Endothelial cell (in vitro differentiated cells): ENCODE data around the gene AMBP. TPM values are rescaled to one million over a fixed set of nuclear protein-coding genes. Genes with fewer than 3 reads are reported as not detected.

Experiments
- DNase-seq: peaks from one replicate; pipeline ENCODE4 v3.0.0; 2021; ENCODE audit warnings: low spot score
- H3K27ac Mint-ChIP-seq: one replicate; pipeline ENCODE4 v1.8.0; 2021; ENCODE audit warnings: mixed read lengths, inconsistent platforms; ENCODE audit not compliant: unreplicated experiment
- H3K27me3 Mint-ChIP-seq: one replicate; pipeline ENCODE4 v1.8.0; 2021; ENCODE audit warnings: mild to moderate bottlenecking, moderate library complexity, mixed read lengths, inconsistent platforms; ENCODE audit not compliant: unreplicated experiment
- H3K36me3 Mint-ChIP-seq: one replicate; pipeline ENCODE4 v1.8.0; 2021; ENCODE audit warnings: mild to moderate bottlenecking, low read depth, mixed read lengths, inconsistent platforms; ENCODE audit not compliant: unreplicated experiment
- H3K4me1 Mint-ChIP-seq: one replicate; pipeline ENCODE4 v1.8.0; 2021; ENCODE audit warnings: mild to moderate bottlenecking, mixed read lengths, inconsistent platforms; ENCODE audit not compliant: unreplicated experiment
- H3K4me3 Mint-ChIP-seq: one replicate; pipeline ENCODE4 v1.8.0; 2021; ENCODE audit warnings: mild to moderate bottlenecking, mixed read lengths, inconsistent platforms; ENCODE audit not compliant: unreplicated experiment
- H3K9me3 Mint-ChIP-seq: one replicate; pipeline ENCODE4 v1.8.0; 2021; ENCODE audit warnings: mixed read lengths, inconsistent platforms; ENCODE audit not compliant: unreplicated experiment
- CTCF ChIP-seq: fragments of 200-600 bp; sonication (generic); IDR thresholded peaks from one replicate; pipeline ENCODE4 v1.5.0; 2021; ENCODE audit warnings: antibody characterized with exemption; ENCODE audit not compliant: unreplicated experiment
- total RNA-seq: library from RNA; stranded (reverse); fragmentation: NEBNext Ultra II Directional; extraction: Animal tissue kit (Norgen Biotek cat#: 25700); gene quantifications from one replicate; pipeline ENCODE4 v1.2.1, GENCODE V29; 2021; ENCODE audit not compliant: unreplicated experiment

Gene AMBP
- total RNA-seq, 1 donor from 2014 or later, result not detected

GRCh38 chr9:114093761-114094505 lies 15.8 kb upstream of the AMBP start:
- Mint-ChIP-seq H3K27me3 (peaks cover 23% of the 10 kb centered on the region), H3K9me3 (no peaks in the 10 kb centered on the region), H3K4me1 (peaks cover 4% of the 10 kb centered on the region), H3K4me3 (no peak overlapping the region), H3K36me3 (no peaks in the 10 kb centered on the region), H3K27ac (no peak overlapping the region)
- no peak for DNase-seq
- no peak for TF ChIP-seq CTCF

- no peak for TF ChIP-seq CTCF
These were observed 15.0 kb upstream of the AMBP start for GRCh38 chr9:114093031-114093471.

GRCh38 chr9:114092336-114092735 lies 14.2 kb upstream of the AMBP start:
- TF ChIP-seq CTCF, result no peak
- Mint-ChIP-seq H3K4me1 (peaks cover 4% of the 10 kb centered on the region), H3K9me3 (no peaks in the 10 kb centered on the region), H3K27me3 (peaks cover 18% of the 10 kb centered on the region), H3K4me3 (no peak overlapping the region), H3K27ac (no peak overlapping the region), H3K36me3 (no peaks in the 10 kb centered on the region)
- DNase-seq, result no peak

More at GRCh38 chr9:114093031-114093471, 15.0 kb upstream of the AMBP start:
- no peak overlapping the region for H3K27ac Mint-ChIP-seq
- H3K27me3 Mint-ChIP-seq, result peaks cover 22% of the 10 kb centered on the region
- H3K4me3 Mint-ChIP-seq, result no peak overlapping the region
- no peaks in the 10 kb centered on the region for H3K9me3 Mint-ChIP-seq
- no peak for DNase-seq
- H3K36me3 Mint-ChIP-seq, result no peaks in the 10 kb centered on the region
- H3K4me1 Mint-ChIP-seq, result peaks cover 4% of the 10 kb centered on the region

GRCh38 chr9:114091711-114092110 lies 13.6 kb upstream of the AMBP start:
- Mint-ChIP-seq H3K4me3 (no peak overlapping the region), H3K36me3 (no peaks in the 10 kb centered on the region), H3K27me3 (peaks cover 16% of the 10 kb centered on the region), H3K9me3 (no peaks in the 10 kb centered on the region), H3K27ac (no peak overlapping the region), H3K4me1 (peaks cover 4% of the 10 kb centered on the region)
- no peak for DNase-seq
- TF ChIP-seq CTCF, result no peak

GRCh38 chr9:114090798-114091197 lies 12.7 kb upstream of the AMBP start:
- no peak for TF ChIP-seq CTCF
- DNase-seq, result no peak
- Mint-ChIP-seq H3K4me1 (no peaks in the 10 kb centered on the region), H3K27me3 (peaks cover 10% of the 10 kb centered on the region), H3K9me3 (no peaks in the 10 kb centered on the region), H3K36me3 (no peaks in the 10 kb centered on the region), H3K4me3 (no peak overlapping the region), H3K27ac (no peak overlapping the region)
